DND-41 (cell line): ENCODE data around the gene CDO1.
"Not testable (repeated sequence)": the region's sequence is repeated elsewhere in the genome, so short reads cannot be mapped to it uniquely, and the experiment has no call there.

Source experiments
- ATAC-seq: fragments of 200-7000 bp; cut with Tn5 transposase; 3 replicates; pipeline ENCODE4 v1.9.1; 2021; ENCODE audit warnings: low read depth; ENCODE audit not compliant: insufficient read depth
- DNase-seq: peaks from one replicate; pipeline ENCODE4 v3.0.0-alpha.2; 2020
- H2AFZ ChIP-seq: 2 replicates; pipeline ENCODE4 v1.6.0; 2012; ENCODE audit warnings: low read depth, low read length
- H3K27ac ChIP-seq: 2 replicates; pipeline ENCODE4 v1.5.1; 2012; ENCODE audit warnings: low read length, inconsistent platforms
- H3K27me3 ChIP-seq: fragments of 200-600 bp; sonication (generic); 2 replicates; pipeline ENCODE4 v1.6.0; 2012; ENCODE audit warnings: low read length, mild to moderate bottlenecking, inconsistent platforms; ENCODE audit not compliant: insufficient read depth, poor library complexity
- H3K36me3 ChIP-seq: 2 replicates; pipeline ENCODE4 v1.5.1; 2012; ENCODE audit warnings: low read length, inconsistent platforms; ENCODE audit not compliant: insufficient read depth
- H3K4me1 ChIP-seq: 2 replicates; pipeline ENCODE4 v1.5.1; 2012; ENCODE audit warnings: mild to moderate bottlenecking, low read length; ENCODE audit not compliant: insufficient read depth
- H3K4me2 ChIP-seq: 2 replicates; pipeline ENCODE4 v1.6.0; 2012; ENCODE audit warnings: mild to moderate bottlenecking, moderate library complexity, low read length, inconsistent platforms; ENCODE audit not compliant: insufficient read depth
- H3K4me3 ChIP-seq, 2 experiments: fragments of 200-600 bp in 1 of 2; shearing (Covaris generic) in 1 of 2; 2 replicates each; pipeline ENCODE4 v1.5.1; 2012 to 2016; ENCODE audit warnings: inconsistent platforms in 2 of 2, low read length in 2 of 2, mild to moderate bottlenecking in 2 of 2, low read depth in 1 of 2, moderate library complexity in 1 of 2
- H3K79me2 ChIP-seq: 2 replicates; pipeline ENCODE4 v1.6.0; 2012; ENCODE audit warnings: low read length, inconsistent platforms; ENCODE audit not compliant: insufficient read depth
- H3K9ac ChIP-seq: 2 replicates; pipeline ENCODE4 v1.6.0; 2012; ENCODE audit warnings: low read depth, mild to moderate bottlenecking, inconsistent platforms, low read length, moderate library complexity
- H3K9me3 ChIP-seq: 2 replicates; pipeline ENCODE4 v1.5.1; 2012; ENCODE audit warnings: low read length, moderate library complexity, mild to moderate bottlenecking, inconsistent platforms; ENCODE audit not compliant: insufficient read depth, severe bottlenecking
- H4K20me1 ChIP-seq: 2 replicates; pipeline ENCODE4 v1.6.0; 2012; ENCODE audit warnings: low read length; ENCODE audit not compliant: insufficient read depth
- EZH2 ChIP-seq: IDR thresholded peaks from 3 replicates; pipeline ENCODE4 v1.6.1; 2012; ENCODE audit warnings: borderline replicate concordance, low read depth, mild to moderate bottlenecking, moderate library complexity, low read length, inconsistent platforms; ENCODE audit not compliant: severe bottlenecking
- TF ChIP-seq, protein P1 (sequence below): IDR thresholded peaks from 2 replicates; pipeline ENCODE4 v1.5.1; 2012; ENCODE audit warnings: borderline replicate concordance, low read length, moderate library complexity, mild to moderate bottlenecking; ENCODE audit not compliant: poor library complexity, severe bottlenecking; ENCODE audit errors: extremely low read depth

Gene CDO1

GRCh38 chr5:115829913-115830312 is 13.5 kb upstream of the CDO1 start:
- no peak overlapping the region for H3K4me2 ChIP-seq
- no peaks in the 10 kb centered on the region for H3K79me2 ChIP-seq
- no peaks in the 10 kb centered on the region for H3K4me1 ChIP-seq
- H3K9me3 ChIP-seq: no peaks in the 10 kb centered on the region
- no peak for ATAC-seq
- H3K4me3 ChIP-seq: no peak overlapping the region
- TF ChIP-seq EZH2: no peak
- TF ChIP-seq, protein P1, sequence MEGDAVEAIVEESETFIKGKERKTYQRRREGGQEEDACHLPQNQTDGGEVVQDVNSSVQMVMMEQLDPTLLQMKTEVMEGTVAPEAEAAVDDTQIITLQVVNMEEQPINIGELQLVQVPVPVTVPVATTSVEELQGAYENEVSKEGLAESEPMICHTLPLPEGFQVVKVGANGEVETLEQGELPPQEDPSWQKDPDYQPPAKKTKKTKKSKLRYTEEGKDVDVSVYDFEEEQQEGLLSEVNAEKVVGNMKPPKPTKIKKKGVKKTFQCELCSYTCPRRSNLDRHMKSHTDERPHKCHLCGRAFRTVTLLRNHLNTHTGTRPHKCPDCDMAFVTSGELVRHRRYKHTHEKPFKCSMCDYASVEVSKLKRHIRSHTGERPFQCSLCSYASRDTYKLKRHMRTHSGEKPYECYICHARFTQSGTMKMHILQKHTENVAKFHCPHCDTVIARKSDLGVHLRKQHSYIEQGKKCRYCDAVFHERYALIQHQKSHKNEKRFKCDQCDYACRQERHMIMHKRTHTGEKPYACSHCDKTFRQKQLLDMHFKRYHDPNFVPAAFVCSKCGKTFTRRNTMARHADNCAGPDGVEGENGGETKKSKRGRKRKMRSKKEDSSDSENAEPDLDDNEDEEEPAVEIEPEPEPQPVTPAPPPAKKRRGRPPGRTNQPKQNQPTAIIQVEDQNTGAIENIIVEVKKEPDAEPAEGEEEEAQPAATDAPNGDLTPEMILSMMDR: no peak
- no peak overlapping the region for H3K27ac ChIP-seq
- H3K27me3 ChIP-seq: no peaks in the 10 kb centered on the region
- H3K36me3 ChIP-seq: peaks cover 58% of the 10 kb centered on the region
- DNase-seq: no peak
- H3K9ac ChIP-seq: no peak overlapping the region
- H2AFZ ChIP-seq: no peak overlapping the region
- no peaks in the 10 kb centered on the region for H4K20me1 ChIP-seq

DNA sequence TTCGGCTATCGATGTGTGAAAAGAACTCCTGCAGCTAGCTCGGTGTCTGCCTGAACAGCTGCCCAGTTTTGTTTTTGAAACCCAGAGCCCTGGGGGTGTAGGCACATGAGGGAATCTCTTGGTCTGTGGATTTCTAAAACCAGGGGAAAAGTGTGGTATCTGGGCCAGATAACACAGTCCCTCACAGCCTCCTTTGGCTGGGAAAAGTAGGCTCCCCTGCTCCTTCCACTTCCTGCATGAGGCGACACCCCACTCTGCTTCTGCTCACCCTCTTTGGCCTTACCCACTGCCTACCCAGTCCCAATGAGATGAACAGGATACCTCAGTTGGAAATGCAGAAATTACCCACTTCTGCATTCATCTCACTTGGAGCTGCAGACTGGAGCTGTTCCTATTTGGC is 9.5 kb upstream of the CDO1 start:
- peaks cover 26% of the 10 kb centered on the region for H3K36me3 ChIP-seq

GRCh38 chr5:115824983-115825382 is 8.5 kb upstream of the CDO1 start:
- H3K4me2 ChIP-seq, H3K9me3 ChIP-seq, H3K4me3 ChIP-seq, ATAC-seq, H3K4me1 ChIP-seq, H4K20me1 ChIP-seq, H3K79me2 ChIP-seq, DNase-seq, H3K27ac ChIP-seq, H3K27me3 ChIP-seq, H3K9ac ChIP-seq, H2AFZ ChIP-seq: not testable (repeated sequence)
- H3K36me3 ChIP-seq: peaks cover 17% of the 10 kb centered on the region; the same call in 1 of the 2 replicates

More for the DNA sequence above, 9.5 kb upstream of the CDO1 start:
- peak; percentile 12; the same call in 1 of the 3 replicates for ATAC-seq
- Histone ChIP-seq H3K27me3 (no peaks in the 10 kb centered on the region), H4K20me1 (no peaks in the 10 kb centered on the region), H3K4me2 (no peak overlapping the region), H3K79me2 (no peaks in the 10 kb centered on the region), H3K9ac (no peak overlapping the region), H3K4me1 (no peaks in the 10 kb centered on the region), H3K4me3 (no peak overlapping the region), H3K27ac (no peak overlapping the region), H2AFZ (no peak overlapping the region), H3K9me3 (no peaks in the 10 kb centered on the region)
- no peak for DNase-seq
- no peak for TF ChIP-seq EZH2
- TF ChIP-seq, protein P1: no peak

- no peak overlapping the region for H3K4me2 ChIP-seq
- TF ChIP-seq, protein P1: no peak
- TF ChIP-seq EZH2: no peak
- ATAC-seq (no peak), DNase-seq (no peak)
- no peaks in the 10 kb centered on the region for H3K4me1 ChIP-seq
- no peaks in the 10 kb centered on the region for H3K36me3 ChIP-seq
- no peak overlapping the region for H3K4me3 ChIP-seq
- no peaks in the 10 kb centered on the region for H4K20me1 ChIP-seq
- no peak overlapping the region for H2AFZ ChIP-seq
- no peaks in the 10 kb centered on the region for H3K79me2 ChIP-seq
- H3K27me3 ChIP-seq: no peaks in the 10 kb centered on the region
- H3K27ac ChIP-seq: no peak overlapping the region
- no peaks in the 10 kb centered on the region for H3K9me3 ChIP-seq
- no peak overlapping the region for H3K9ac ChIP-seq
Measured at GRCh38 chr5:115820846-115821245, 4.4 kb upstream of the CDO1 start.
